ENCODE measurements around the gene NCKAP5. TPM values are rescaled to one million over a fixed set of nuclear protein-coding genes. Genes with fewer than 3 reads are reported as not detected.

NCKAP5 gene
- total and polyA plus RNA-seq, 8 donors: 0.23 to 1.5 (median 0.44) TPM

DNA sequence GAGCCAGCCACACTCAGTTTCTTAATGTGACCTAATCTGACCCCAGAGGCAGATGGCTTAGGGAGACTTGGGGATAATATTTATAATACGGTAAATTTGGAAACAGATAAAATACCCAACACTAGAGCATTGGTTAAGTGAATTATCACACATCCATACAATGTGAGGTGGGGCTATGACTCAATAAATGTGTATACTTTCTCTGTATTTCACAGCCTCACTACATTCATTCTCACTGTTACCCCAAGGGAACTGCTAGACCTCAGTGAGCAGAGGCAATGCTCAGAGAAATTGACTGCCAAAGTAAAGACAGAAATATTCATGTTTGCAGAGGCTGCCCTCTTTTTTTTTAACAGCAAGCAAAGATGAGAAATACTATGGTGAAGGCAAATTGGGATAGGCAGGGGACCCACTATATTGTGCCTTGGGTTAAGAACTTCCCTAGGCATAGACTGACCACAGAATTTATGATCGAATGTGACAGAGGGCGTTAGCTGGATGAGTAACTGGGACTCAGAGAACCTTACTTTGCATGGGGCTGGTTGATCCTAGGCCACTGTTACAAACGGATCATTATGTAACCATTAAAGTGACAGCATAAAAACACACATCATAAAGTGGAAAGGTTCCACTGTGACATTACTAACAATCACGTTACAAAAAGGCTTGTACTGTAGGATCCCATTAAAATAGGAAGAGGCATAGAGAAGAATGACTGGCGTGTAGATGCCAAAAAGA lies 652.3 kb downstream of the NCKAP5 start:
- H3K27me3 ChIP-seq: no peaks in the 10 kb centered on the region
- intact Hi-C loops (cut with DNase I): no loop called here

DNA sequence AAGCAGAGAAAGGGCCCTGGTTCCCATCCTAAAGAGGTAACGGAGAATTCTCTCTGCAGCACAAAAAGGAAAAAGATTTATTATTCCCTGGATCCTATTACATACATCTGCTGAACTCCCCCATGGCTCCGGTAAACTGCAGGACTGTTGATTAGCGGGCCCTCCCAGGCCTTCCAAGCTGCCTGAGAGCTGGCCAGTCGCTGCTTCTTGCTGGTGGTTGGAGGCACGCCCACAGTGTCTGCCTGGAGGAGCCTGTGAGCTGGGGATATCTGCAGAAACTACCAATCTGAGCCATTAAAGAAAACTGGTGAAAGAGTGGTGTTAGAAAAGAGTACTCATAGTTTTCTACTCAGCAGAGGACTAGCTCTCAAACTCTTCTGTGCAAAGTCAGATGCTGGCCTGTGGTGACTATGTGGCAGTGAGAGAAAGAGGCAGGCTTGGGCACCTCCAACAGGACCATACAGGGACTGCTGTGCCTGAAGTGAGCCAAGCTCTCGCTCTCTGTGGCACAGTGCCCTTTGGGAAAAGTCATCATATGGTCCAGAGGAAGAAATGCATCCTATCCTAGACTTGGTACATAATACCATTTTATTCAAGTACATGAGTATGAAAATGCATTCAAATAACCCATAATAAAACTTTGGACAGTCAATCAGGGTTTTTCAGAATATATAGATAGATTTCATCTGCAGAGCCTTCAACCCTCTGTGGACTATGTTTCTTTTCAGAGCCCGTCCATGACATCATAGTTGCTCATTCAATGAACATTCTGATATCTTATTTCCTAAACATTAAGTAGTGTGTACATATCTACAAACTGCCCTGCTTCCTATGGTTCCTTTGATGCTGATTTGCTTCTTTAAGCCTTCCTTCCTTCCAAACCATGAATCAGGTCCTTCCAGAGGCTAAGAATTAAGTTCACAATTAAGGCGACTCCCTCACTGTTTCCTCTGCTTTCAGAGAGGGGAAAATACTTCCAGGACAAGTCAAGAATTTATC lies 656.2 kb downstream of the NCKAP5 start:
- DNase-seq: peak in 1 of 6 donors; percentile 8
- no peak overlapping the region for H3K27ac ChIP-seq

More for the DNA sequence above, 652.3 kb downstream of the NCKAP5 start:
- Histone ChIP-seq H3K9me3 (no peaks in the 10 kb centered on the region), H3K36me3 (no peaks in the 10 kb centered on the region), H3K4me1 (no peaks in the 10 kb centered on the region), H3K4me3 (no peak overlapping the region), H3K27ac (no peak overlapping the region)
- 74 to 79% methylated on average over 6 of the region's 6 CpGs for WGBS, 2 donors
- DNase-seq (no peak), FAIRE-seq (no peak), ATAC-seq (no peak)
- TF ChIP-seq, protein P1, sequence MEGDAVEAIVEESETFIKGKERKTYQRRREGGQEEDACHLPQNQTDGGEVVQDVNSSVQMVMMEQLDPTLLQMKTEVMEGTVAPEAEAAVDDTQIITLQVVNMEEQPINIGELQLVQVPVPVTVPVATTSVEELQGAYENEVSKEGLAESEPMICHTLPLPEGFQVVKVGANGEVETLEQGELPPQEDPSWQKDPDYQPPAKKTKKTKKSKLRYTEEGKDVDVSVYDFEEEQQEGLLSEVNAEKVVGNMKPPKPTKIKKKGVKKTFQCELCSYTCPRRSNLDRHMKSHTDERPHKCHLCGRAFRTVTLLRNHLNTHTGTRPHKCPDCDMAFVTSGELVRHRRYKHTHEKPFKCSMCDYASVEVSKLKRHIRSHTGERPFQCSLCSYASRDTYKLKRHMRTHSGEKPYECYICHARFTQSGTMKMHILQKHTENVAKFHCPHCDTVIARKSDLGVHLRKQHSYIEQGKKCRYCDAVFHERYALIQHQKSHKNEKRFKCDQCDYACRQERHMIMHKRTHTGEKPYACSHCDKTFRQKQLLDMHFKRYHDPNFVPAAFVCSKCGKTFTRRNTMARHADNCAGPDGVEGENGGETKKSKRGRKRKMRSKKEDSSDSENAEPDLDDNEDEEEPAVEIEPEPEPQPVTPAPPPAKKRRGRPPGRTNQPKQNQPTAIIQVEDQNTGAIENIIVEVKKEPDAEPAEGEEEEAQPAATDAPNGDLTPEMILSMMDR (IDR thresholded peaks at IDR 0.05): no peak

DNA sequence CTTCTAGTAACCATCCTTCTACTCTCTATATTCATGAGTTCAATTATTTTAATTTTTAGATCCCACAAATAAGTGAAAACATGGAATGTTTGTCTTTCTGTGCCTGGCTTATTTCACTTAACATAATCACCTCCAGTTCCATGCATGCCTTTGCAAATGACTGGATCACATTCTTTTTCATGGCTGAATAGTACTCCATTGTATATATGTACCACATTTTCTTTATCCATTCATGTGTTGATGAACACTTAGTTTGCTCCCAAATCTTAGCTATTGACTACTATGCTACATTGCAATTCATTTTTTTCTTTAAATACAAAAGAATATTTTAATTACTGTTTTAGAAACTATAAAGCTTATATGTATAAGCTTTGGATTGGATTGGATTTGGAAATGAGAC lies 657.8 kb downstream of the NCKAP5 start:
- no peak overlapping the region for H3K4me3 ChIP-seq
- H3K27ac ChIP-seq: no peak overlapping the region
- DNase-seq (no peak), ATAC-seq (no peak), FAIRE-seq (no peak)
- TF ChIP-seq, protein P1 (IDR thresholded peaks at IDR 0.05): no peak
- no peaks in the 10 kb centered on the region for H3K36me3 ChIP-seq
- intact Hi-C loops (cut with DNase I): no loop called here
- no peaks in the 10 kb centered on the region for H3K9me3 ChIP-seq
- no peaks in the 10 kb centered on the region for H3K4me1 ChIP-seq
- no peaks in the 10 kb centered on the region for H3K27me3 ChIP-seq

More for the DNA sequence above, 656.2 kb downstream of the NCKAP5 start:
- Histone ChIP-seq H3K4me1 (no peaks in the 10 kb centered on the region), H3K36me3 (no peaks in the 10 kb centered on the region), H3K4me3 (no peak overlapping the region), H3K27me3 (no peaks in the 10 kb centered on the region), H3K9me3 (no peaks in the 10 kb centered on the region)
- WGBS, 2 donors: 77 to 87% methylated on average over 8 of the region's 8 CpGs
- ATAC-seq (peak in 1 of 4 donors; percentile 50), FAIRE-seq (no peak)
- TF ChIP-seq, protein P1 (IDR thresholded peaks at IDR 0.05): no peak
- intact Hi-C loops (cut with DNase I): no loop called here

DNA sequence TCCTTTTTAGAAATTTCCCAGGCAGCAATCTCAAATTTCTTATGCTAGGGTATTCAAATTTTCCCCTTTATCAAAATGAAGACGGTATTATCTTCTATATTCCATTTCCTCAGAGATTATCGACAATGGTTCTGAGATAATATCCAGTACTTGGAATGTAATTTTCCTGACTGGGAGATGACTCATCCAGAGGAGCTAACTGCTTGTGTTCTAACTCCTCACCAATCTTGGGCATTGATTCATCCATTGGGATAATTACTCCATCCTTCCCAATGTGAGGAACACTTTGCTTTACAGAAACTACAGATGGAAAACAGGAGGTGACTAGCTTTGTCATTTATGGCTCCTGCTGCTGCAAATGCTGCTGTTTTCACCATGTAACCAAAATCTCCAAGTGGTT lies 658.8 kb downstream of the NCKAP5 start:
- intact Hi-C loops (cut with DNase I): no loop called here
- Histone ChIP-seq H3K9me3 (no peaks in the 10 kb centered on the region), H3K4me1 (no peaks in the 10 kb centered on the region), H3K27me3 (no peaks in the 10 kb centered on the region), H3K27ac (no peak overlapping the region), H3K36me3 (no peaks in the 10 kb centered on the region), H3K4me3 (no peak overlapping the region)
- TF ChIP-seq, protein P1 (IDR thresholded peaks at IDR 0.05): no peak
- ATAC-seq (no peak), FAIRE-seq (no peak), DNase-seq (no peak)
- WGBS, 2 donors: 79 to 80% methylated on average over 2 of the region's 2 CpGs

All from pancreas (tissue), 10 donors.